ENCODE measurements around the gene MBNL2. TPM values are rescaled to one million over a fixed set of nuclear protein-coding genes. Genes with fewer than 3 reads are reported as not detected.

MBNL2 gene
- total and polyA plus RNA-seq, 10 of the 15 experiments (the other 5 are each of a cell fraction or from before 2014, with no cell fraction given), result 1.6 to 9.7 (median 6.7) TPM

GRCh38 chr13:97246596-97247158, 24.5 kb downstream of the MBNL2 start:
- Histone ChIP-seq H3K27ac (ENCODE audit: control insufficient read depth, insufficient read depth) (no peak overlapping the region), H3K4me1 (ENCODE audit: control insufficient read depth, insufficient read depth, low read length) (no peaks in the 10 kb centered on the region), H3K4me3 (no peak overlapping the region), H3K79me2 (ENCODE audit: control insufficient read depth, insufficient read depth, low read length) (no peaks in the 10 kb centered on the region), H3K4me2 (ENCODE audit: control insufficient read depth, insufficient read depth) (no peak overlapping the region), H3K27me3 (replicated peaks in 1 of 2; ENCODE audit: control insufficient read depth in 2 of 2, insufficient read depth in 2 of 2, low read length in 1 of 2) (no peaks in the 10 kb centered on the region), H3K9me3 (replicated peaks; ENCODE audit: control insufficient read depth, insufficient read depth, low read length) (no peaks in the 10 kb centered on the region), H3K36me3 (ENCODE audit: control insufficient read depth in 2 of 2, insufficient read depth in 2 of 2, low read length in 1 of 2) (no peaks in the 10 kb centered on the region), H4K20me1 (ENCODE audit: control insufficient read depth, insufficient read depth) (no peaks in the 10 kb centered on the region), H2AFZ (ENCODE audit: control insufficient read depth, low read depth, low read length) (no peak overlapping the region), H3K9ac (ENCODE audit: control insufficient read depth, insufficient read depth, low read length) (no peak overlapping the region)
- ChIA-PET SMC1A (ENCODE audit: uncharacterized antibody, unreplicated experiment) (no interaction called here), CTCF (interaction anchor here (1.2 kb wide), 1 partner anchor 17 kb away, joined by 3 read pairs; no protein-coding TSS in a partner anchor), RAD21 (ENCODE audit: unreplicated experiment) (no interaction called here), POLR2A (no interaction called here)
- no peak for DNase-seq (ENCODE audit: low read depth, low spot score)
- TF ChIP-seq TARDBP (IDR thresholded peaks at IDR 0.05; ENCODE audit: borderline replicate concordance) (no peak), NFYA (IDR thresholded peaks at IDR 0.05; ENCODE audit: borderline replicate concordance, low read depth, low read length) (no peak), SKIL (IDR thresholded peaks at IDR 0.05; ENCODE audit: low read depth, poor library complexity, severe bottlenecking) (no peak), ZNF622 (IDR thresholded peaks at IDR 0.05) (no peak), TAF1 (IDR thresholded peaks at IDR 0.05; ENCODE audit: borderline replicate concordance, low read depth, low read length) (no peak), ASH2L (IDR thresholded peaks at IDR 0.05; ENCODE audit: borderline replicate concordance, low read depth) (no peak), PAX5 (IDR thresholded peaks at IDR 0.05; ENCODE audit: borderline replicate concordance, low read depth, low read length) (no peak), SUPT20H (IDR thresholded peaks at IDR 0.05; ENCODE audit: borderline replicate concordance, control insufficient read depth, low read depth, low read length) (no peak), RAD51 (IDR thresholded peaks at IDR 0.05) (no peak), CEBPB (IDR thresholded peaks at IDR 0.05; ENCODE audit: borderline replicate concordance in 1 of 2, low read depth in 2 of 2, low read length in 2 of 2) (no peak), ATF7 (IDR thresholded peaks at IDR 0.05; ENCODE audit: low read depth) (no peak), ZNF687 (IDR thresholded peaks at IDR 0.05) (no peak), BMI1 (IDR thresholded peaks at IDR 0.05; ENCODE audit: borderline replicate concordance) (no peak), ZBTB4 (CRISPR knock-in tag; IDR thresholded peaks at IDR 0.05) (no peak)
- WGBS (ENCODE audit: insufficient coverage, insufficient replicate concordance, low lambda C conversion rate, missing lambda C conversion rate), result 95% methylated on average over 7 of the region's 7 CpGs
- in situ Hi-C loops (cut with MboI) (no loop called here), intact Hi-C loops (cut with micrococcal nuclease; ENCODE audit: unreplicated experiment) (no loop called here)
- FAIRE-seq, result no peak
- no peak for ATAC-seq
- no TSS peak for BruUV-seq (replicated peaks)

All from GM12878 (cell line).